ENCODE results near the gene PCDHGA4. TPM values are rescaled to one million over a fixed set of nuclear protein-coding genes. Genes with fewer than 3 reads are reported as not detected.
"Not testable (repeated sequence)": the region's sequence is repeated elsewhere in the genome, so short reads cannot be mapped to it uniquely, and the experiment has no call there.

The PCDHGA4 gene
- 10 to 100 TPM in 1 of 4 donors, 1 to 10 TPM in 3; 5.0 to 11.3 (median 6.7) TPM for total RNA-seq
- under 1 TPM in 1 of 3 donors, not detected in 2; 0.47 TPM for polyA plus RNA-seq

GRCh38 chr5:141354900-141355469, at the start of gene PCDHGA4:
PCDHGA4 (plus strand) TSS chr5:141355021; CDS start chr5:141355108, 87 bp downstream.
- DNase-seq, result no peak

GRCh38 chr5:141306630-141307029, 48.2 kb upstream of the PCDHGA4 start:
- DNase-seq, result no peak
- no peak overlapping the region for H3K27ac ChIP-seq
- TF ChIP-seq POLR2A (IDR thresholded peaks at IDR 0.05) (no peak), POLR2AphosphoS5 (IDR thresholded peaks at IDR 0.05) (no peak), EP300 (IDR thresholded peaks at IDR 0.05) (no peak), CTCF (IDR thresholded peaks at IDR 0.05) (no peak)
- no peaks in the 10 kb centered on the region for H3K27me3 ChIP-seq
- H3K9me3 ChIP-seq, result peaks cover 33 to 76% (median 64%) of the 10 kb centered on the region in 4 donors
- WGBS, 2 donors, result 95 to 97% methylated on average over 1 of the region's 1 CpG
- H3K4me1 ChIP-seq, result no peaks in the 10 kb centered on the region
- H3K36me3 ChIP-seq, result no peaks in the 10 kb centered on the region
- intact Hi-C loops (cut with DNase I), result no loop called here
- no peak overlapping the region for H3K4me3 ChIP-seq

More at GRCh38 chr5:141354900-141355469, at the start of gene PCDHGA4:
- peak within 1 kb of the TSS; percentile 11 to 42 (median 29) for H3K4me3 ChIP-seq
- TF ChIP-seq EP300 (IDR thresholded peaks at IDR 0.05) (no peak), POLR2AphosphoS5 (IDR thresholded peaks at IDR 0.05) (no peak), CTCF (IDR thresholded peaks at IDR 0.05) (peak in 2 of 4 experiments; percentile 11 to 39), POLR2A (IDR thresholded peaks at IDR 0.05) (no peak)
- no peaks in the 10 kb centered on the region for H3K36me3 ChIP-seq
- intact Hi-C loops (cut with DNase I), result no loop called here
- H3K27ac ChIP-seq, result peak within 1 kb of the TSS in 1 of 4 donors; percentile 30
- H3K9me3 ChIP-seq, result peaks cover 30 to 84% (median 60%) of the 10 kb centered on the region in 4 donors
- no peaks in the 10 kb centered on the region for H3K4me1 ChIP-seq
- WGBS, 2 donors, result 20 to 55% methylated on average over 29 of the region's 29 CpGs
- peaks cover 0 to 30% (median 0%) of the 10 kb centered on the region in 3 donors for H3K27me3 ChIP-seq

- no peak overlapping the region for H3K4me3 ChIP-seq
- H3K36me3 ChIP-seq, result peaks cover 5 to 40% (median 29%) of the 10 kb centered on the region in 4 donors
- peaks cover 37 to 93% (median 68%) of the 10 kb centered on the region in 4 donors for H3K9me3 ChIP-seq
- intact Hi-C loops (cut with DNase I), result no loop called here
- H3K4me1 ChIP-seq, result no peaks in the 10 kb centered on the region
- TF ChIP-seq CTCF (IDR thresholded peaks at IDR 0.05), result no peak
- no peaks in the 10 kb centered on the region for H3K27me3 ChIP-seq
- no peak for DNase-seq
- no peak overlapping the region for H3K27ac ChIP-seq
Observed at GRCh38 chr5:141313711-141314110, 41.1 kb upstream of the PCDHGA4 start.

- Histone ChIP-seq H3K36me3 (peaks cover 13 to 51% (median 41%) of the 10 kb centered on the region in 4 donors), H3K9me3 (peaks cover 46 to 81% (median 65%) of the 10 kb centered on the region in 4 donors), H3K4me1 (peaks cover 0 to 11% (median 0%) of the 10 kb centered on the region in 4 donors)
- H3K27me3 ChIP-seq; H3K4me3 ChIP-seq; intact Hi-C loops (cut with DNase I); DNase-seq; H3K27ac ChIP-seq: not testable (repeated sequence)
- 85 to 93% methylated on average over 4 of the region's 4 CpGs for WGBS, 2 donors
Observed at GRCh38 chr5:141316963-141317362, 37.9 kb upstream of the PCDHGA4 start.

GRCh38 chr5:141319202-141319601, 35.6 kb upstream of the PCDHGA4 start:
- Histone ChIP-seq H3K27ac (no peak overlapping the region), H3K27me3 (no peaks in the 10 kb centered on the region), H3K36me3 (peaks cover 13 to 47% (median 37%) of the 10 kb centered on the region in 4 donors), H3K4me3 (peak overlapping the region in 1 of 4 donors; percentile 75), H3K4me1 (peaks cover 0 to 11% (median 0%) of the 10 kb centered on the region in 4 donors), H3K9me3 (peaks cover 37 to 61% (median 50%) of the 10 kb centered on the region in 4 donors)
- 97 to 98% methylated on average over 6 of the region's 6 CpGs for WGBS, 2 donors
- intact Hi-C loops (cut with DNase I), result no loop called here
- DNase-seq, result no peak
- TF ChIP-seq CTCF (IDR thresholded peaks at IDR 0.05) (no peak), POLR2A (IDR thresholded peaks at IDR 0.05) (no peak), EP300 (IDR thresholded peaks at IDR 0.05) (no peak), POLR2AphosphoS5 (IDR thresholded peaks at IDR 0.05) (no peak)
